Placental epithelial cell (primary cell): Measurements from ENCODE around the gene CASP8. TPM values are rescaled to one million over a fixed set of nuclear protein-coding genes. Genes with fewer than 3 reads are reported as not detected.

ENCODE experiments used
- small RNA-seq: library from RNA; depleted of rRNA; stranded (forward); fragments of <200 nt; gene quantifications from one replicate; pipeline ENCODE3, GENCODE V24; 2012
- total RNA-seq: library from RNA; depleted of rRNA; stranded (reverse); fragments of >200 nt; gene quantifications from 2 replicates; pipeline ENCODE4 v1.2.3, GENCODE V29; 2012

CASP8 gene
- total RNA-seq, result 15.8 and 24.7 TPM in 2 replicates

DNA sequence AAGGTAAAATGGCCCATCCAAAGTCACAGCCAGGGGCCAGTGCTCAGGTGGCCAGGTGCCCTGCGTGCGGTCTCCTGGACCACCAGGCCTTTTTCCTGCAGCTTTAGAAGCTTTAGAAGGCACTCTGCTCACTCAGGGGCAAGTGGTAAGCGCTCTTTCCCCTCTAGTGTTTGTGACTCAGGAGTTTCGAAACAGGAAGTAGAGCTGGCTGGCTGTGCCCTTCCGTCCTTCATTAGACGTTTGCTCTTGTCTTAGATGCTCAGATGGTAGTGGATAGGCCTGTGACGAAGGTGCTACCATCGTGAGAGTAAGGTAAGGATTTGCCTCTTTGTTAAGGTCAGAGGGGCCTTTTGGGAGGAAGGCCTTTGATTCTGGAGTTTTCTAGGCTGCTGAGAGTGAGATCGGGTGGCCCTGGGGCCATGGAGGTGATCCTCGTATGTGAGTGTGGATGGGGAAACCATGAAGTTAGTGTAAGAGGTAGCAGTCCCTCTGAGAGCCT is at the start of gene CASP8:
TSS of gene CASP8 (plus strand) at position 235 of the 499 bp plus-strand sequence. CDS start 5,951 bp downstream, outside the sequence.

Small RNA genes lying within 50 kb of the gene (small RNA-seq; reads per million reads assigned to genes)
- gene MTND4LP13, result 0.09 reads per million

Other genes starting within 250 kb of the CASP8 start
- 7.5 and 10.1 TPM in 2 replicates for gene HYCC2, start 188.9 kb upstream of the CASP8 start, total RNA-seq
- gene NDUFB3, start 188.5 kb upstream of the CASP8 start, total RNA-seq, result 47.5 and 53.5 TPM in 2 replicates
- 105 and 153 TPM in 2 replicates for gene CFLAR, start 144.4 kb upstream of the CASP8 start, total RNA-seq
- gene CASP10, start 77.4 kb upstream of the CASP8 start, total RNA-seq, result 0.39 and 0.65 TPM in 2 replicates
- gene FLACC1, start 96.8 kb downstream of the CASP8 start, total RNA-seq, result 0.54 and 2.4 TPM in 2 replicates
- 33.8 and 51.0 TPM in 2 replicates for gene TRAK2, start 190.9 kb downstream of the CASP8 start, total RNA-seq
- 15.0 and 21.6 TPM in 2 replicates for gene STRADB, start 191.2 kb downstream of the CASP8 start, total RNA-seq